Globus pallidus (tissue), 1 donor: ENCODE results near the gene LDHD.
"Not testable (repeated sequence)": the region's sequence is repeated elsewhere in the genome, so short reads cannot be mapped to it uniquely, and the experiment has no call there.

Source experiments
- DNase-seq: peaks from one replicate; pipeline ENCODE4 v3.0.0-alpha.2; 2015; ENCODE audit warnings: low spot score

The LDHD gene

GRCh38 chr16:75099738-75100602 lies 16.6 kb downstream of the LDHD start:
- DNase-seq, result no peak

GRCh38 chr16:75099075-75099667 lies 17.4 kb downstream of the LDHD start:
- no peak for DNase-seq

GRCh38 chr16:75097941-75098901 lies 18.4 kb downstream of the LDHD start:
- DNase-seq, result peak; percentile 44

GRCh38 chr16:75097191-75097761 lies 19.3 kb downstream of the LDHD start:
- no peak for DNase-seq

GRCh38 chr16:75096656-75097055 lies 19.9 kb downstream of the LDHD start:
- DNase-seq, result no peak

- peak; percentile 54 for DNase-seq
These were observed 21.4 kb downstream of the LDHD start for GRCh38 chr16:75095204-75095621.

- DNase-seq, result no peak
These were observed 22.7 kb downstream of the LDHD start for GRCh38 chr16:75093598-75094540.

GRCh38 chr16:75092777-75093176 lies 23.8 kb downstream of the LDHD start:
- no peak for DNase-seq

GRCh38 chr16:75091619-75092018 lies 25.0 kb downstream of the LDHD start:
- not testable (repeated sequence) for DNase-seq

- not testable (repeated sequence) for DNase-seq
These were observed 25.7 kb downstream of the LDHD start for GRCh38 chr16:75090899-75091298.

GRCh38 chr16:75089486-75090202 lies 26.9 kb downstream of the LDHD start:
- no peak for DNase-seq

GRCh38 chr16:75088934-75089333 lies 27.6 kb downstream of the LDHD start:
- no peak for DNase-seq

GRCh38 chr16:75088216-75088615 lies 28.4 kb downstream of the LDHD start:
- no peak for DNase-seq

- no peak for DNase-seq
These were observed 29.1 kb downstream of the LDHD start for GRCh38 chr16:75087375-75087979.

GRCh38 chr16:75086688-75087374 lies 29.7 kb downstream of the LDHD start:
- DNase-seq, result no peak

- no peak for DNase-seq
These were observed 30.3 kb downstream of the LDHD start for GRCh38 chr16:75086281-75086680.

GRCh38 chr16:75085556-75085955 lies 31.0 kb downstream of the LDHD start:
- no peak for DNase-seq

GRCh38 chr16:75083813-75084212 lies 32.8 kb downstream of the LDHD start:
- no peak for DNase-seq
